ENCODE data around the gene PRR33. TPM values are rescaled to one million over a fixed set of nuclear protein-coding genes. Genes with fewer than 3 reads are reported as not detected.

PRR33 gene
- total RNA-seq, 1 experiment from 2014 or later = not detected

DNA sequence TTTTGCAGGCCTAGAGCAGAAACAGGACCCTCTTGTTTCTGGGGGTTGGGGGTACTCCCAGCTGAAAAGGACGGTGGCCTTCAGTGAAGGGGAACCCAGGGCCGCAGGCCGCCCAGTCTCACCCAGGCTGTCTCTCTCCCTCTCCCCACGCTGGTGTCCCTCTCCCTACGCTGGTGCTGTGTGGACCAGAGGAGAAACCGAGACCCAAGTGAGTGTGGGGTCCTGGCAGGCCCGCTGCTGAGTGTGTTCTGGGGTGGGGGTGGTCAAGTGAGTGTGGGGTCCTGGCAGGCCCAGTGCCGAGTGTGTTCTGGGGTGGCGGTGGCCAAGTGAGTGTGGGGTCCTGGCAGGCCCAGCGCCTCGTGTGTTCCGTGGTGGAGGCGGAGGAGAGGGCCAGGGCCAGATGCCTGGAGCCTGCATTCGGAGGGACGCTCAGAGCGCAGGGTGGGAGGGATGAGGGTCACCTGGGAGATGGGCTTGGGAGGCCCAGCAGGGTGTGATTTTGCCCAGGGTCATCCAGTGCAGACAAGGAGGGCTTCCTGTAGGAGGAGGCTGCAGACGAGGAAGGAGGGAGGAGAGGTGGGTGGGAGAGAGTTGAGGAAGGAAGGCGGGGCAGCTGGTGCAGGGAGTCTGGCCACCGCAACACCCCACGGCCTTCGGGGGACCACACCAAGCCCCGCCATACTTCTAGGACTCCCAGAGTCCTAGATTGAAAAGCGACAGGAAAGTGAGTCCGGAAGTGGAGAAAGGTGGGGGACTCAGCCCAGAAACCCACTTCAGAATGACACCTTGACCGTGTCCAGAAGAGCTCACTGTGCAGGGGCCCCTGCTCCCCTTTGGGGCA is 38.1 kb upstream of the PRR33 start:
- CTCF ChIA-PET = no interaction called here
- TF ChIP-seq EZH2 (IDR thresholded peaks at IDR 0.05) (no peak), SIN3A (IDR thresholded peaks at IDR 0.05; ENCODE audit: low read depth) (no peak), JUND (IDR thresholded peaks at IDR 0.05) (no peak), CBX3 (IDR thresholded peaks at IDR 0.05; ENCODE audit: low read depth) (no peak), TCF7L2 (IDR thresholded peaks at IDR 0.05; ENCODE audit: borderline replicate concordance, extremely low read depth, insufficient read depth, insufficient read length) (no peak), POLR2AphosphoS5 (IDR thresholded peaks at IDR 0.05; ENCODE audit: low read depth, low read length) (no peak), YY1 (IDR thresholded peaks at IDR 0.05; ENCODE audit: extremely low read depth, insufficient replicate concordance, low read depth, low read length) (no peak), CEBPB (IDR thresholded peaks at IDR 0.05; ENCODE audit: low read depth) (no peak), ZNF274 (IDR thresholded peaks at IDR 0.05; ENCODE audit: low read depth, low read length) (no peak), SRF (IDR thresholded peaks at IDR 0.05; ENCODE audit: low read depth) (no peak), ELF1 (IDR thresholded peaks at IDR 0.05; ENCODE audit: borderline replicate concordance, low read depth) (no peak), POLR2A (IDR thresholded peaks at IDR 0.05; ENCODE audit: borderline replicate concordance, extremely low read depth, insufficient read depth, insufficient read length) (no peak), RAD21 (IDR thresholded peaks at IDR 0.05; ENCODE audit: low read depth) (no peak), ZFX (IDR thresholded peaks at IDR 0.05) (no peak)
- TF ChIP-seq, protein P1, sequence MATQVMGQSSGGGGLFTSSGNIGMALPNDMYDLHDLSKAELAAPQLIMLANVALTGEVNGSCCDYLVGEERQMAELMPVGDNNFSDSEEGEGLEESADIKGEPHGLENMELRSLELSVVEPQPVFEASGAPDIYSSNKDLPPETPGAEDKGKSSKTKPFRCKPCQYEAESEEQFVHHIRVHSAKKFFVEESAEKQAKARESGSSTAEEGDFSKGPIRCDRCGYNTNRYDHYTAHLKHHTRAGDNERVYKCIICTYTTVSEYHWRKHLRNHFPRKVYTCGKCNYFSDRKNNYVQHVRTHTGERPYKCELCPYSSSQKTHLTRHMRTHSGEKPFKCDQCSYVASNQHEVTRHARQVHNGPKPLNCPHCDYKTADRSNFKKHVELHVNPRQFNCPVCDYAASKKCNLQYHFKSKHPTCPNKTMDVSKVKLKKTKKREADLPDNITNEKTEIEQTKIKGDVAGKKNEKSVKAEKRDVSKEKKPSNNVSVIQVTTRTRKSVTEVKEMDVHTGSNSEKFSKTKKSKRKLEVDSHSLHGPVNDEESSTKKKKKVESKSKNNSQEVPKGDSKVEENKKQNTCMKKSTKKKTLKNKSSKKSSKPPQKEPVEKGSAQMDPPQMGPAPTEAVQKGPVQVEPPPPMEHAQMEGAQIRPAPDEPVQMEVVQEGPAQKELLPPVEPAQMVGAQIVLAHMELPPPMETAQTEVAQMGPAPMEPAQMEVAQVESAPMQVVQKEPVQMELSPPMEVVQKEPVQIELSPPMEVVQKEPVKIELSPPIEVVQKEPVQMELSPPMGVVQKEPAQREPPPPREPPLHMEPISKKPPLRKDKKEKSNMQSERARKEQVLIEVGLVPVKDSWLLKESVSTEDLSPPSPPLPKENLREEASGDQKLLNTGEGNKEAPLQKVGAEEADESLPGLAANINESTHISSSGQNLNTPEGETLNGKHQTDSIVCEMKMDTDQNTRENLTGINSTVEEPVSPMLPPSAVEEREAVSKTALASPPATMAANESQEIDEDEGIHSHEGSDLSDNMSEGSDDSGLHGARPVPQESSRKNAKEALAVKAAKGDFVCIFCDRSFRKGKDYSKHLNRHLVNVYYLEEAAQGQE (IDR thresholded peaks at IDR 0.05; ENCODE audit: low read depth) = no peak
- TF ChIP-seq, protein P2, sequence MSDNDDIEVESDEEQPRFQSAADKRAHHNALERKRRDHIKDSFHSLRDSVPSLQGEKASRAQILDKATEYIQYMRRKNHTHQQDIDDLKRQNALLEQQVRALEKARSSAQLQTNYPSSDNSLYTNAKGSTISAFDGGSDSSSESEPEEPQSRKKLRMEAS (IDR thresholded peaks at IDR 0.05) = no peak
- TF ChIP-seq, protein P3, sequence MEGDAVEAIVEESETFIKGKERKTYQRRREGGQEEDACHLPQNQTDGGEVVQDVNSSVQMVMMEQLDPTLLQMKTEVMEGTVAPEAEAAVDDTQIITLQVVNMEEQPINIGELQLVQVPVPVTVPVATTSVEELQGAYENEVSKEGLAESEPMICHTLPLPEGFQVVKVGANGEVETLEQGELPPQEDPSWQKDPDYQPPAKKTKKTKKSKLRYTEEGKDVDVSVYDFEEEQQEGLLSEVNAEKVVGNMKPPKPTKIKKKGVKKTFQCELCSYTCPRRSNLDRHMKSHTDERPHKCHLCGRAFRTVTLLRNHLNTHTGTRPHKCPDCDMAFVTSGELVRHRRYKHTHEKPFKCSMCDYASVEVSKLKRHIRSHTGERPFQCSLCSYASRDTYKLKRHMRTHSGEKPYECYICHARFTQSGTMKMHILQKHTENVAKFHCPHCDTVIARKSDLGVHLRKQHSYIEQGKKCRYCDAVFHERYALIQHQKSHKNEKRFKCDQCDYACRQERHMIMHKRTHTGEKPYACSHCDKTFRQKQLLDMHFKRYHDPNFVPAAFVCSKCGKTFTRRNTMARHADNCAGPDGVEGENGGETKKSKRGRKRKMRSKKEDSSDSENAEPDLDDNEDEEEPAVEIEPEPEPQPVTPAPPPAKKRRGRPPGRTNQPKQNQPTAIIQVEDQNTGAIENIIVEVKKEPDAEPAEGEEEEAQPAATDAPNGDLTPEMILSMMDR (IDR thresholded peaks at IDR 0.05 in 2 of 3, conservative IDR thresholded peaks at IDR 0.05 in 1 of 3; ENCODE audit: borderline replicate concordance in 1 of 3, insufficient read depth in 1 of 3, low read depth in 2 of 3, low read length in 2 of 3) = no peak
- TF ChIP-seq, protein P4, sequence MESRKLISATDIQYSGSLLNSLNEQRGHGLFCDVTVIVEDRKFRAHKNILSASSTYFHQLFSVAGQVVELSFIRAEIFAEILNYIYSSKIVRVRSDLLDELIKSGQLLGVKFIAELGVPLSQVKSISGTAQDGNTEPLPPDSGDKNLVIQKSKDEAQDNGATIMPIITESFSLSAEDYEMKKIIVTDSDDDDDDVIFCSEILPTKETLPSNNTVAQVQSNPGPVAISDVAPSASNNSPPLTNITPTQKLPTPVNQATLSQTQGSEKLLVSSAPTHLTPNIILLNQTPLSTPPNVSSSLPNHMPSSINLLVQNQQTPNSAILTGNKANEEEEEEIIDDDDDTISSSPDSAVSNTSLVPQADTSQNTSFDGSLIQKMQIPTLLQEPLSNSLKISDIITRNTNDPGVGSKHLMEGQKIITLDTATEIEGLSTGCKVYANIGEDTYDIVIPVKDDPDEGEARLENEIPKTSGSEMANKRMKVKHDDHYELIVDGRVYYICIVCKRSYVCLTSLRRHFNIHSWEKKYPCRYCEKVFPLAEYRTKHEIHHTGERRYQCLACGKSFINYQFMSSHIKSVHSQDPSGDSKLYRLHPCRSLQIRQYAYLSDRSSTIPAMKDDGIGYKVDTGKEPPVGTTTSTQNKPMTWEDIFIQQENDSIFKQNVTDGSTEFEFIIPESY (IDR thresholded peaks at IDR 0.05; ENCODE audit: extremely low read depth, insufficient replicate concordance, low read length) = no peak
- RAD21 ChIA-PET (ENCODE audit: low non-redundant PET in 1 of 2, low total read pairs in 2 of 2, uncharacterized antibody in 2 of 2, unreplicated experiment in 2 of 2) = no interaction called here
- ATAC-seq = no peak
- no peak for DNase-seq (ENCODE audit: low read depth, low spot score)
- H3K27me3 ChIP-seq (ENCODE audit: insufficient read depth, low read length) = no peaks in the 10 kb centered on the region
- no peaks in the 10 kb centered on the region for H3K9me3 ChIP-seq (ENCODE audit: control insufficient read depth in 1 of 2, insufficient read depth in 1 of 2, low read depth in 1 of 2, low read length in 2 of 2)
- no peak overlapping the region for H3K4me2 ChIP-seq (ENCODE audit: low read length)
- no peaks in the 10 kb centered on the region for H4K20me1 ChIP-seq (ENCODE audit: insufficient read depth)
- H3K9ac ChIP-seq (ENCODE audit: low read length) = no peak overlapping the region
- no peak overlapping the region for H3K27ac ChIP-seq (ENCODE audit: low read depth, low read length)
- intact Hi-C loops (cut with micrococcal nuclease) = no loop called here
- no peaks in the 10 kb centered on the region for H3K36me3 ChIP-seq (ENCODE audit: control insufficient read depth in 1 of 2, insufficient read depth in 2 of 2, low read length in 2 of 2)
- no peaks in the 10 kb centered on the region for H3K4me1 ChIP-seq (ENCODE audit: control insufficient read depth in 1 of 2, insufficient read depth in 2 of 2, low read length in 2 of 2)
- POLR2A ChIA-PET = no interaction called here
- BruUV-seq (replicated peaks) = no TSS peak
- H2AFZ ChIP-seq (ENCODE audit: low read depth, low read length, poor library complexity, severe bottlenecking) = no peak overlapping the region
- H3K9me2 ChIP-seq (ENCODE audit: insufficient read depth) = no peaks in the 10 kb centered on the region
- no peak overlapping the region for H3K4me3 ChIP-seq (replicated peaks in 1 of 2; ENCODE audit: low read depth in 1 of 2, low read length in 2 of 2)
- no peaks in the 10 kb centered on the region for H3K79me2 ChIP-seq (ENCODE audit: insufficient read depth, low read length)
